GM21528 (cell line): ENCODE data around the gene MAB21L4.

Experiments used
- ATAC-seq: cut with Tn5 transposase; IDR thresholded peaks from one replicate; pipeline ENCODE4 v1.9.1; 2021; ENCODE audit warnings: mild to moderate bottlenecking, moderate library complexity; ENCODE audit not compliant: unreplicated experiment, low FRiP score

MAB21L4 gene

GRCh38 chr2:240898108-240898730 is 2.3 kb upstream of the MAB21L4 start:
- ATAC-seq, result no peak

- no peak for ATAC-seq
Observed at GRCh38 chr2:240896871-240897692, 1.1 kb upstream of the MAB21L4 start.

- ATAC-seq, result no peak
Observed at GRCh38 chr2:240896394-240896793, 438 bp upstream of the MAB21L4 start.

- no peak for ATAC-seq
Observed at GRCh38 chr2:240894836-240895558, 959 bp downstream of the MAB21L4 start.

- ATAC-seq, result no peak
Observed at GRCh38 chr2:240894006-240894405, 1.9 kb downstream of the MAB21L4 start.

GRCh38 chr2:240893363-240893844 is 2.6 kb downstream of the MAB21L4 start:
- no peak for ATAC-seq

GRCh38 chr2:240892925-240893324 is 3.0 kb downstream of the MAB21L4 start:
- ATAC-seq, result no peak

GRCh38 chr2:240892356-240892755 is 3.6 kb downstream of the MAB21L4 start:
- ATAC-seq, result no peak

- no peak for ATAC-seq
Observed at GRCh38 chr2:240891492-240892340, 4.2 kb downstream of the MAB21L4 start.

GRCh38 chr2:240890691-240891090 is 5.3 kb downstream of the MAB21L4 start:
- ATAC-seq, result no peak

GRCh38 chr2:240889601-240890560 is 6.1 kb downstream of the MAB21L4 start:
- no peak for ATAC-seq

- no peak for ATAC-seq
Observed at GRCh38 chr2:240888890-240889573, 6.9 kb downstream of the MAB21L4 start.

- no peak for ATAC-seq
Observed at GRCh38 chr2:240888130-240888889, 7.6 kb downstream of the MAB21L4 start.

- ATAC-seq, result no peak
Observed at GRCh38 chr2:240887631-240888030, 8.3 kb downstream of the MAB21L4 start.

- ATAC-seq, result no peak
Observed at GRCh38 chr2:240886678-240887609, 9.0 kb downstream of the MAB21L4 start.

- ATAC-seq, result no peak
Observed at GRCh38 chr2:240886023-240886565, 9.9 kb downstream of the MAB21L4 start.

- ATAC-seq, result no peak
Observed at GRCh38 chr2:240885566-240885965, 10.4 kb downstream of the MAB21L4 start.
